GOT3 (cell line): Measurements from ENCODE around the gene GANAB.
"Not testable (repeated sequence)": the region's sequence is repeated elsewhere in the genome, so short reads cannot be mapped to it uniquely, and the experiment has no call there.

Source experiments
- DNase-seq: peaks from one replicate; lab custom pipeline; 2025; ENCODE audit warnings: mixed read lengths; lab: John Stamatoyannopoulos, UW

The GANAB gene

GRCh38 chr11:62621567-62622470, 24.6 kb downstream of the GANAB start, which contains the start of gene B3GAT3:
TSS of gene B3GAT3 (minus strand) at chr11:62621986. CDS start at chr11:62621947, 39 bp downstream.
- peak; percentile 96 for DNase-seq

- no peak for DNase-seq
These were observed 25.3 kb downstream of the GANAB start for GRCh38 chr11:62621027-62621566.

GRCh38 chr11:62616957-62617356, 29.5 kb downstream of the GANAB start:
- not testable (repeated sequence) for DNase-seq

- no peak for DNase-seq
These were observed 30.9 kb downstream of the GANAB start for GRCh38 chr11:62615521-62615920.

- no peak for DNase-seq
These were observed 32.1 kb downstream of the GANAB start for GRCh38 chr11:62614275-62614674.

- DNase-seq = no peak
These were observed 33.1 kb downstream of the GANAB start for GRCh38 chr11:62613291-62613778.

- DNase-seq = peak; percentile 78
These were observed 33.8 kb downstream of the GANAB start, which contains the start of the genes EML3 and ROM1 for GRCh38 chr11:62612366-62613290. TSS of gene EML3 (minus strand) at chr11:62612775. CDS start at chr11:62612457, 318 bp downstream. TSS of gene ROM1 (plus strand) at chr11:62613257. CDS start at chr11:62613282, 25 bp downstream.

- DNase-seq = no peak
These were observed 34.6 kb downstream of the GANAB start for GRCh38 chr11:62611705-62612365.

GRCh38 chr11:62610814-62611704, 35.4 kb downstream of the GANAB start:
- no peak for DNase-seq

GRCh38 chr11:62610403-62610802, 36.0 kb downstream of the GANAB start:
- DNase-seq = no peak

GRCh38 chr11:62608776-62609175, 37.6 kb downstream of the GANAB start:
- DNase-seq = no peak

GRCh38 chr11:62607714-62608113, 38.7 kb downstream of the GANAB start:
- DNase-seq = no peak

GRCh38 chr11:62605902-62606301, 40.5 kb downstream of the GANAB start:
- DNase-seq = no peak

GRCh38 chr11:62605467-62605866, 40.9 kb downstream of the GANAB start:
- no peak for DNase-seq

- no peak for DNase-seq
These were observed 41.8 kb downstream of the GANAB start for GRCh38 chr11:62604460-62605120.

GRCh38 chr11:62603776-62604299, 42.6 kb downstream of the GANAB start:
- no peak for DNase-seq

GRCh38 chr11:62603072-62603408, 43.4 kb downstream of the GANAB start:
- no peak for DNase-seq

- no peak for DNase-seq
These were observed 44.0 kb downstream of the GANAB start for GRCh38 chr11:62602141-62603071.
